Skeletal muscle cell (primary cell): ENCODE results near the gene ERV3-1.
"Not testable (repeated sequence)": the region's sequence is repeated elsewhere in the genome, so short reads cannot be mapped to it uniquely, and the experiment has no call there.

Source experiments
- DNase-seq: peaks from one replicate; pipeline ENCODE4 v3.0.0-alpha.2; 2010; ENCODE audit warnings: low read depth
- H3K4me3 ChIP-seq: 2 replicates; pipeline ENCODE4 v1.5.1; 2011; ENCODE audit warnings: low read depth, mild to moderate bottlenecking, control low read depth, low read length, moderate library complexity

ERV3-1 gene

DNA sequence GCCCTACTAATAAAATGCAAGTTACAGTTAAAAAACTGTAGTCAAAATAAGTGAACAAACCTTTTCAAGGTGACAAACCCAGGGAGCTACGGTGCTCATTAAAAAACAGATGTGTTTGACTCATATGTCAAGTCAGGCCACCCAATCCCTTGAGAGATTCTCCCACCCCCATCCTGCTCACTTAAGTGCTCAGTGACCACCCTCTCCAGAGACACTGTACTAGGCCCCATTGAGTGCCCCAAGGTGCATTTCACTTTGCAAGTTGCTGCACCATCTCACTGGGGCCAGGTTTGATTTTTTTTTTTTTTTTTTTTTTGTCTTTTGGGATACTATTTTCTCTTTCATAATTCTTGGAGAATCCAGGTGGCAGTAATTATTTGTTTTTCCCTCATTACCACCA, 1.9 kb downstream of the ERV3-1 start:
- no peak overlapping the region for H3K4me3 ChIP-seq
- DNase-seq: no peak

DNA sequence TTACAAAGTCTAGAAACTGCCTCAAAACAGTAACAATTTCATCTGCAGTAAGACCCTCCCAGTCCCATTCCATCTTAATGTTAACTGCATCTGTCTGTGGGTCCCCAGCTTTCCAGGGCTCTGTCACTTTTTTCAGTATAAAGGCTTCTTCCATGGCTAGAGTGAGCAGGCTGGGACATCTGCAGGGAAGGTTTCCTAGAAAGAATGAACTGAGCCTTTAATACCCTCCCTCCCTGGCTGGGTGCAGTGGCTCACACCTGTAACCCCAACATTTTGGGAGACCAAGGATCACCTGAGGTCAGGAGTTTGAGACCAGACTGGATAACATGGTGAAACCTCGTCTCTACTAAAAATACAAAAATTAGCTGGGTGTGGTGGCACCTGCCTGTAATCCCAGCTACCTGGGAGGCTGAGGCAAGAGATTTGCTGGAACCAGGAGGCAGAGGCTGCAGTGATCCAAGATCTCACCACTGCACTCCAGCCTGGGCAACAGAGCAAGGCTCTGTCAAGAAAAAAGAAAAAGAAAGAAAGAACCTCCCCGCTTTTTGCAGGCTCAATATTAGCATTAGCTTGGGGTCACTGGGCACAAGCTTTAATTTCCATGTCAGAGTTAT, 3.4 kb downstream of the ERV3-1 start:
- DNase-seq: no peak

DNA sequence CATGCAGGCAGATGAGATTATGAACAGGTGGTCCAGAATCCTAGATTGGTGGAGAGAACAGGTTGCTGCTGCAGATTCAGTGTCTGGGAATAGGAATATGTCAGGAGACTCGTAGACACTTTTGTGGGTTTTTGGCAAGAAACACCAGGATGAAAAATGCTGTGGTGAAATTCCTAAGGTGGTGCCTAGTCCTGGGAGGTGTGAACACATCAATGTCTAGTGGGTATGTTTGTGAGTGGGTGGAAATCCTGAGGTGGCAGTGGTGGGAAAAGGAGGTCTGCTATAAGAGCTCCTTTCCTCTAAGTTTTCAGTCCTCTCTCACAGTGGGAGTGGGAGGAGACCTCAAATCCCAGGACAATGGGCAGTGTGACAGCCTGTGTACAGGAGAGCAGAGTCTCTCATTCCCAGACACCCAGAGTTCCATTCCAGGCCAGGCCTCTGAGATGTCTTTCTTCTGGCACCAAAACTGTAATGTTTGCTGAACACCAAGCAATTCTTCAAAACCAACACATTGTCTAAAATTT, 5.1 kb downstream of the ERV3-1 start:
- no peak overlapping the region for H3K4me3 ChIP-seq
- no peak for DNase-seq

More for the DNA sequence above, 3.4 kb downstream of the ERV3-1 start:
- H3K4me3 ChIP-seq: no peak overlapping the region

DNA sequence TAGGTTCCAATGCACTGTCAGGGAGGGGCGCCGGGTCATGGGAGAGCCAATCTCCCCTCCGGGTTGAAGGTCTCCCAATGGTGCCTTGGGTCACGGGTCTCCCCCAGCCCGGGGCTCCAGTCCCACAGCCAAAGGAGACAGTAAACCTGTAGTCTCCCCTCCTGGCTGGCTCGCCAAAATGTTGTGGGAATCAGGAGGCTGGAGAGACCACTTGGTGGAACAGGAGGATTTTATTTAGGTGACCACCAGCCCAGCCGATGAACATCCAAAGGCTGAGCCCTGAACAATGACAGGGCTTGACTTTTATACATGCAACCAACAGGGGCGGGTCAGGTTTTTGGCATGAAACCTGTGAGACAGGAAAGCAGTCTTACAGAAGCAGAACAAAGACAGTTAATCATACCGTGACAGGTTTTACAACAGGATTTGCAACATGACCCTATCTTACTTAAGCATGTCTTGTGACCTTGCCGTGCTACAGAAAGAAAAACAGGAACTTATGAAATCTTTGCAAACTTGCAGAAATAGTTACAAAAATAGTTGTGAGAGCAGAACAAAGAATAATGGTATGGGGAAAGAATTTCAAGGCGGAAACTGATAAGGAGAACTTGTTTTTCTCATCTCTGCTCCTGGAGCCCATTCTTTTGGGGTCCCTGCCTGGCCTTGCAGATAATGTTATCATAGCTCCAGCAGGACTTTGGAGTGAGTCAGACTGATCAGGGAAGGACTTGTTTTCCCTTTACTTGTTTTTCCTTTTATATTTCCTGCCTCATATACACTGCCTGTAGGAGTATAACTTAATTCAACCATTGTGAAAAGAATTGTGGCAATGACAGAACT, 7.1 kb downstream of the ERV3-1 start:
- peak; percentile 67 for DNase-seq
- no peak overlapping the region for H3K4me3 ChIP-seq

DNA sequence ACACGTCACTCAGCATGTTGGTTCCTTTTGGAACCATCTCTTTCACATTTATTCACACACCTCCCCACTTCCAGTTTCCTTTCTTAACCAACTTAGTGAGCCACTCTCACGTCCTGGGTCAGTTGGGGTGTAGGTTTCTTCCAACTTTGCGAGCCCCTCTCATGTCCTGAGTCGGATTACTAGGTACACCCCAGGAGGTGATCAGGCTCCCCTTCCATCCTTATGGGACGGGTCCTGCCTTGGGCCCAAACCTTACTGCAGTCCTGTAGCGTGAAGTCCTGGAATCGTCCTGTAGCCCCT, 7.7 kb downstream of the ERV3-1 start:
- no peak overlapping the region for H3K4me3 ChIP-seq
- DNase-seq: no peak

DNA sequence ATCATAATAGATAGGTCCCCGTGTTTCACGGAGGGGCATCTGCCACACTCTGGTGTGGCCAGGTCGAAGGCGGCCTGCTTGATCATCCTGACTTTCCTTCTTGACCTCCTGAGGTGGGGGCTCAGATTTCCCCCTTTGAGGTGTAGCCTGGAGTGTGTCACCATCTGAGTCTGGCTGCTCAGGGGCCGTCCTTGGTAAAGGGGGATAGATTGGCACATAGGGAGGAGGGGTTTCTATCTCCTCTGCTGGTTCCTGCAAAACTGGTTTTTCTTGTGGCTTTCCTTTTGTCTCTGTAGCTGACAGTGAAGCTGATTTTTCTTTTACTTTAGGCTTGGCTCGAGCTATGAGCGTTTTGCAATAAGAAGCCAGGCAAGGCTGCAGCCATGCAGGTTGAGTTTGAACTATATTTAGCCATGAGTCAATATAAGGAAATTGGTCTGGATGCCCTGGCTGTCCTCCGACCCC, 8.5 kb downstream of the ERV3-1 start:
- no peak overlapping the region for H3K4me3 ChIP-seq
- peak; percentile 67 for DNase-seq

DNA sequence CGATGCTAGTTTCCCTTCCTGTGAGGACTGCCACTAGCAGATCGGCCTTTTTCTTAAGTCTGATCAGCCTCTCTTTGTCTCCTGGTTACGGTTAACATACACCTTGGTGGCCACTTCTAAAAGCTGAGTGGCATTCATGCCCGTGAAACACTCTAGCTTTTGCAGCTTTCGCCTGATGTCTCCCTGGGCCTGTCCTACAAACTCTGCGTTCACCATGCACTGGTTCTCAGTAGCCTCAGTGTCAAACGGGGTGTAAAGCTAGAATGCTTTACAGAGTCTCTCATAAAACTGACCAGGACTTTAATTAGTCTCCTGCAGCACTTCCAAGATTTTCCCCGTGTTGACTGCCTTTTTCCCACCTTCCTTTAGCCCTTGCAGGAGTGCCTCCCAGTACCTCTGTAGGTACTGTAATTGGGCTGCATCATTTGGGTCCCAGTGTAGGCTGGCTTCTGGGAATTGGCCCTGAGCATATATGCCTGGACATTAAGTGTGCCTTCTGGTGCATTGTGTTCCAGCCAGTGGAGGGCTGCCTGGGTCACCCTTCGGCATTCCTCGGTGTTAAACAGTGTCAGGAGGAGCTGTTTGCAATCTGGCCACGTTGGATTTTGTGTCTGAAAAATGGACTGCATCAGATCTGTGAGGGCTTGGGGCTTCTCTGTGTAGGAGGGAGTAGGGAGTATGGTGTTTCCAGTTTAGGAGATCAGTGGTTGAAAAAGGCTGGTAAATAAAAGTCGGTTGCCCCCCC, 9.2 kb downstream of the ERV3-1 start:
- H3K4me3 ChIP-seq: no peak overlapping the region
- no peak for DNase-seq

DNA sequence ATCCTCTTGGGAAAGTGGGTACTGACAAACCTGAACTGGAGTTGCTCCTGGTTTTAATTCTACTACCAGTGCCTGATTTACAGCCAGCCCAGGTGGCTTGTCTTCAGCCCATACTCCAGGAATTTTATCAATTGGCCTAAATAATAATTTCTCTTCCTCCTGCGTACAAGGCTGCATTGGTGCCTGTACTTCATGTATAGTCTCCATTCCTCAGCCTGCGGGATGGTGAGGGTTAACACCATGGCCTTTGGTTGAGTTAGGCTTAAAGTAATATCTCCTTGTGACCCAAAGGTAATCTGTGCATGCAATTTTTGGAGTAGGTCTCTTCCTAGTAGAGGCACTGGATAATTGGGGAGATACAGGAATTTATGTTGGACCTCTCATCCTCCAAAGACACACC, 10.2 kb downstream of the ERV3-1 start:
- DNase-seq: no peak
- H3K4me3 ChIP-seq: no peak overlapping the region

DNA sequence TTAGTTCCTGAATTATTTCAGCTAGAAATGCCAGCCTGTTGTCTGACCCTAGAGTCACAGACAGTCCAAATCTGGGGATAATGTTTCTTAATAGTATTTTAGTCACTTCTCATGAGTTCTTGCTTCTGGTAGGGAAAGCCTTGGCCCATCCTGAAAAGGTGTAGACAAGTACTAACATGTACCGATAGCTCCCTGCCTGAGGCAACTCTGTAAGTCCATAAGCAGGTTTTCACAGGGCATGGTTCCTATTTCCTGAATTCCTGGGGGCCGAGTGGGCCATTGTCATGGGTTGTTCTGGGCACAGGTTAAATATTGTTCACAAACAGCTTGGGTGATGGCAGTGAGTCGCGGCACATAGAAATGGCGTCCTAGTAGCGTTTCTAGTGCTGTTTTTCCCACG, 12.6 kb downstream of the ERV3-1 start:
- H3K4me3 ChIP-seq: no peak overlapping the region
- DNase-seq: no peak

DNA sequence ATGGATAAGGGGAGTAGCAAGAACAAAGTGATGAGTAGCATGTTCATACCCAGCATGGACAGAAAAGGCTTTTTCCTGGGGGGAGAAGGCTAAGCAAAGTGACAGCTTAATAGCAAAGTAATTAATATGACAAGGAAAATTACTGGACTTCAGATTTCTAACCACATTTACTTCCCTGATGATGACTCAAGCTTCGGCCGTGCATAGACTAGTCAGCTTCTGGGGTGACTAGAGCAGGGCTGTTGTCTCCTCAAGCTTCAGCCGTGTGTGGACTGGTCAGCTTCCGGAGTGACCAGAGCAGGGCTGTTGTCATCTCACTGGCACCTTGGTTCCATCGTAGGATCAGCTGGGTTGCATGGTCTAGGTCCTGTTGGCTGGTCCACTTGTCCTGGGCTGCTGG, 13.5 kb downstream of the ERV3-1 start:
- no peak for DNase-seq
- H3K4me3 ChIP-seq: no peak overlapping the region

DNA sequence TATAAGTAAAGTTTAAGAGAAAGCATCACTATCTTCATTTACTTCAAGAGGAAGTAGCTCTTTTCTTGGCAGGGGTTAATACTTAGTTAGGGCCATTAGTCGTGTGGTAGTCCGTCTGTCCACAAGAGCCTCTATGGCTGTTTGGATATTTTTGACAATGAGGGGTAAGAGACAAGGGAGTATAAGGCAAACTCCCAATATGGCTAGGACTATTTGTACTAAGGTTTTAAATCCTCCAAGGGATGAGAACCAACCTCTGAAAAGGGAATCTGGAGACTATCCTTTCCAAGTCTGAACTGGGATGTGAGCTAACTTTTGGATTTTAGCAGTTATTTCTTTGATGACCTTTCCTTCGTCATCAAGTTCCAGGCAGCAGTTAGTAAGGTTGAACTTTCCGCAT, 15.6 kb downstream of the ERV3-1 start, which contains the start of gene ZNF117:
TSS of gene ZNF117 (minus strand) at position 101 of the 400 bp plus-strand sequence.
- DNase-seq: no peak
- no peak within 1 kb of the TSS for H3K4me3 ChIP-seq

DNA sequence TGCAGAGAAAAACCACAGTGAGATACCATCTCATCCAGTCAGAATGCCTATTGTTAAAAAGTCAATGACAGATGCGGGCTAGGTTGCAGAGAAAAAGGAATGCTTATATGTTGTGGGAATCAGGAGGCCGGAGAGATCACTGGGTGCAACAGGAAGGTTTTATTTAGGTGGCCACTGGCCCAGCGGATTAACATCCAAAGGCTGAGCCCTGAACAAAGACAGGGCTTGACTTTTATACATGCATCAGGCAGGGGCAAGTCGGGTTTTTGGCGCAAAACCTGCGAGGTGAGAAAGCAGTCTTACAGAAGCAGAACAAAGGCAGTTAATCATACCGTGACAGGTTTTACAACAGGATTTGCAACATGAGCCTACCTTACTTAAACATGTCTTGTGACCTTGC, 16.3 kb downstream of the ERV3-1 start:
- H3K4me3 ChIP-seq: no peak overlapping the region
- DNase-seq: no peak

DNA sequence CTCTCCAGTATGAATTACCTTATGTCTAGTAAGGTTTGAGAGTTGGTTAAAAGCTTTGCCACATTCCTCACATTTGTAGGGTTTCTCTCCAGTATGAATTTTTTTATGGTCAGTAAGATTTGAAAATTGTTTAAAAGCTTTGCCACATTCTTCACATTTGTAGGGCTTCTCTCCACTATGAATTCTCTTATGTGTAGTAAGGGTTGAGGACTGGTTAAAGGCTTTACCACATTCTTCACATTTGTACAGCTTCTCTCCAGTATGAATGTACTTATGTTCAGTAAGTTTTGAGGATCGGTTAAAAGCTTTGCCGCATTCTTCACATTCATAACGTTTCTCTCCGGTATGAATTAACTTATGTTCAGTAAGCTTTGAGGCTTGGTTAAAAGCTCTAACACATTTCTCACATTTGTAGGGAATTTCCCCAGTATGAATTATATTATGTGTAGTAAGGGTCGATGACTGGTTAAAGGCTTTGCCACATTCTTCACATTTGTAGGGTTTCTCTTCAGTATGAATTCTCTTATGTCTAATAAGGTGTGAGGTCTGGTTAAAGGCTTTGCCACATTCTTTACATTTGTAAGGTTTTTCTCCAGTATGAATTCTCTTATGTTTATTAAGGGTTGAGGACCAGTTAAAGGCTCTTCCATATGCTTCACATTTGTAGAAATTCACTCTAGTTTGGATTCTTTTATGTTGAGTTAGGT, 27.8 kb downstream of the ERV3-1 start:
- H3K4me3 ChIP-seq: no peak overlapping the region
- no peak for DNase-seq

DNA sequence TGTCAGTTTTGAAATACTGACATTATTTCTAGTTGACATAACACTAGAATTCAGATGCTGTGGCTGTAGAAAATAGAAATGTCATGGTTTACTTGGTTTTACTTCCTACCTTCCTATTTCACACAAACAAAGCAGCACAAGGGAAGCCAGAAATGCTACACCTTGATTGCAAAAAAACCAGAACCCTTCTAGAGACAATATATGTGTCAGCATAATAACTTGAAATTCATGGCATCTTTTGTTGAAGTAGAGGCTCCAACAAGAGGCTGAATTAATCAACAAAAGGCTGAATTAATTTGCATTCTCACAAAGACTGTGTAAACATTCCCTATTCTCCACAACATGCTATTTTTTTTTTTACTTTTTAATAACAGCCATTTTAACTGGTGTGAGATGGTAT, 40.9 kb downstream of the ERV3-1 start:
- H3K4me3 ChIP-seq: no peak overlapping the region
- no peak for DNase-seq

DNA sequence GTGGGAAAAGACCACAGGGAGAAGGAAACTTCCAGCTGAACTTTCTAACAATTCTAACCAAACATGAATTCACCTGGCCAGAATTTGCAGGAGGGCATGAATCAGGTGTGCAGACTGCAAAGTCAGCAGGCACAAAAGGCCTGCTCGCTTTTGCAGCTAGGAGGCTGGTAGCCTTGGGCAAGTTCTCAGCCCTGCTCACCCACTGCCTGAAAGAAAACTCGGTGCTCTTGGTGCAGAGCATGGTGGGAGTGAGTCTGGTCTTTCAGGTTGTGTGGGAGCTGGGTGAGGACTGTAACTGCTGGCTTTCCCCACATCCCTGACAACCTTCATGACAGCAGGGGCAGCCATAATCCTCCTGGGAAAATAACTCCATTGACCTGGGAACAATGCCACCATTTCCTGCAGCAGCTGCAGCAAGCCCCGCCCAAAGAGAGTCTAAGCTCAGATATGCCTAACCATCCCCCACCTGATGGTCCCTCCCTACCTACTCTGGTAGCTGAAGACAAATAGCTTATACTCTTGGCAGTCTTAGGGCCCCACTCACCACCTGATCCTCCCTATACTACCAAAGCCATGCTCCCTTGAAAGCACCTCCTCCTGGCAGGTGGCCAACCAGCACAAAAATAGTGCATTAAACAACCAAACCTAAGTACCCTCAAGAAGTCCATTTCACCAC, 47.3 kb downstream of the ERV3-1 start:
- H3K4me3 ChIP-seq: no peak overlapping the region
- DNase-seq: no peak

DNA sequence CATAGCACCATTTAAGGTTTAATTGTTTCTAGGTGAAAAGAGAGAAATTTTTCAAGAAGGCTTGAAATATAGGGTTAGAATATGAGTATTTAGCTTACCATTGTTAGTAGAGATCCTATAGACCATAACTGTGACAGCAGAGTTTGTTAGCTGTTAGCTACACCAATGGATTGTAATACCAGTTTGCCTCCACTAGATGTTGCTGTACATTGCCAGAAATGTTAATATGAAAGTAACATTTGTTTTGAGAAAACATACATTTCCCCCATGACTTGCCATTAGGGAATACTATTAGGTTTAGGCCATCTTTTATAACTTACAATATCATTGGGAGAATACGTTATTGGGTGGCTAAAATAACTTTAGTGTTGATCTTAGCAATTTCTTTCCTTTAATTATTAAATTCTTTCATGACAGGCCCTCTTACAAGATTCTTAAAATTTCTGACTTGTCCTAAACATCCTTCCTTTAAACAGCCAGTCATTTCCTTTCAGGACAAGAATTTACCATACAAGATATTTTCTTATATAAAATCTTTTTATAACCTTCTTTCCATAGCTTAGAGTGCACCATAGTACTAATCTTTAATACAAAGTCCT, 55.1 kb downstream of the ERV3-1 start:
- H3K4me3 ChIP-seq: no peak overlapping the region
- peak; percentile 7 for DNase-seq

DNA sequence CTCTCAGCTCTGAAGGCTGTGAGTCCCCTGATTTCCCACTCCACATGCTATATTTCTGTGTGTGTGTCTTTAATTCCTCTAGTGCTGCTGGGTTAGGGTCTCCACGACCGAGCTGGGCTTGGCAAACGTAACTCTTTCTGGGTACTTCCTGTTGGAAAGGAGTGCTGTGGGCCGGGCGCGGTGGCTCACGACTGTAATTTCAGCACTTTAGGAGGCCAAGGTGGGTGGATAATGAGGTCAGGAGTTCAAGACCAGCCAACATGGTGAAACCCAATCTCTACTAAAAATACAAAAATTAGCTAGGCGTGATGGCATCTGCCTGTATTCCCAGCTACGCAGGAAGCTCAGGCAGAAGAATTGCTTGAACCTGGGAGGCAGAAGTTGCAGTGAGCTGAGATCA, 55.8 kb downstream of the ERV3-1 start:
- H3K4me3 ChIP-seq, DNase-seq: not testable (repeated sequence)

DNA sequence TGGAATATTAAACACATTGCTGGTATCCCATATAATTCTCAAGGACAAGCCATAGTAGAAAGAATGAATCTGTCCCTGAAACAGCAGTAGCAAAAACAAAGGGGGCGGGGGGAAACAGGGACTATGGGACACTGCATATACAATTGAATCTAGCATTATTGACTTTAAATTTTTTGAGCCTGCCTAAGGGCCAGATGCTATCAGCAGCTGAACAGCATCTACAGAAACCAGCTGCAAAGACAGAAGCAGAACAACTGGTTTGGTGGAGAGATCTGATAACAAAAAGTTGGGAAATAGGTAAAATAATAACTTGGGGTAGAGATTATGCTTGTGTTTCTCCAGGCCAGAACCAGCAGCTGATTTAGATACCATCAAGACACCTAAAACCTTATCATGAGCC, 57.7 kb downstream of the ERV3-1 start:
- not testable (repeated sequence) for DNase-seq, H3K4me3 ChIP-seq
